GM21367 (cell line): ENCODE measurements around the gene BCL6.
A peak's percentile ranks its signal among the peaks of the same experiment; 100 is the strongest.

ENCODE experiments used
- ATAC-seq: cut with Tn5 transposase; IDR thresholded peaks from one replicate; pipeline ENCODE4 v1.9.1; 2021; ENCODE audit not compliant: unreplicated experiment

Gene BCL6

GRCh38 chr3:187740421-187741399 is 4.6 kb downstream of the BCL6 start:
- ATAC-seq = no peak

- ATAC-seq = no peak
These were observed 5.5 kb downstream of the BCL6 start for GRCh38 chr3:187739561-187740332.

GRCh38 chr3:187739094-187739560 is 6.1 kb downstream of the BCL6 start:
- ATAC-seq = no peak

- peak; percentile 62 for ATAC-seq
These were observed 6.8 kb downstream of the BCL6 start for GRCh38 chr3:187738331-187739093.

- ATAC-seq = no peak
These were observed 7.3 kb downstream of the BCL6 start for GRCh38 chr3:187738071-187738330.

GRCh38 chr3:187737368-187738070 is 7.7 kb downstream of the BCL6 start:
- ATAC-seq = no peak

GRCh38 chr3:187737006-187737367 is 8.3 kb downstream of the BCL6 start:
- ATAC-seq = no peak

- no peak for ATAC-seq
These were observed 8.8 kb downstream of the BCL6 start for GRCh38 chr3:187736418-187736871.

GRCh38 chr3:187735837-187736236 is 9.4 kb downstream of the BCL6 start:
- no peak for ATAC-seq

GRCh38 chr3:187735383-187735782 is 9.9 kb downstream of the BCL6 start:
- no peak for ATAC-seq

- ATAC-seq = no peak
These were observed 10.4 kb downstream of the BCL6 start for GRCh38 chr3:187734841-187735240.

GRCh38 chr3:187733371-187733770 is 11.9 kb downstream of the BCL6 start:
- no peak for ATAC-seq

GRCh38 chr3:187729598-187729997 is 15.7 kb downstream of the BCL6 start:
- no peak for ATAC-seq

GRCh38 chr3:187728940-187729583 is 16.2 kb downstream of the BCL6 start:
- no peak for ATAC-seq

GRCh38 chr3:187728248-187728647 is 17.0 kb downstream of the BCL6 start:
- ATAC-seq = no peak

- ATAC-seq = no peak
These were observed 18.7 kb downstream of the BCL6 start for GRCh38 chr3:187726564-187726963.

- ATAC-seq = no peak
These were observed 19.5 kb downstream of the BCL6 start for GRCh38 chr3:187725653-187726370.

GRCh38 chr3:187725224-187725623 is 20.0 kb downstream of the BCL6 start:
- no peak for ATAC-seq

- ATAC-seq = no peak
These were observed 23.1 kb downstream of the BCL6 start for GRCh38 chr3:187722206-187722612.

- no peak for ATAC-seq
These were observed 24.2 kb downstream of the BCL6 start for GRCh38 chr3:187721055-187721454.
